A549 (cell line): ENCODE measurements around the gene ELOVL6. TPM values are rescaled to one million over a fixed set of nuclear protein-coding genes. Genes with fewer than 3 reads are reported as not detected.

Experiments used
- ATAC-seq, 2 experiments: fragments of 200-7000 bp in 1 of 2; fragments of >200 bp in 1 of 2; cut with Nextera tagmentation in 1 of 2; cut with Tn5 transposase in 1 of 2; 3 replicates each; pipeline versions ENCODE4 v1.8.0 to v1.9.1; 2018 to 2020; ENCODE audit warnings: mild to moderate bottlenecking in 1 of 2, moderate library complexity in 1 of 2
- CTCF ChIA-PET: fragments of 300-600 bp; sonication (Branson Sonifier 250); formaldehyde crosslinking; extraction: SDS; loops from one replicate; lab custom pipeline; 2021; ENCODE audit warnings: antibody characterized with exemption, inconsistent platforms; lab: Yijun Ruan, JAX
- POLR2A ChIA-PET: fragments of 350-600 bp; formaldehyde crosslinking; extraction: SDS; loops from one replicate; lab custom pipeline; 2021; ENCODE audit warnings: antibody characterized with exemption, inconsistent platforms; lab: Yijun Ruan, JAX
- DNase-seq, 2 experiments: peaks; one replicate each; pipeline versions ENCODE4 v3.0.0 to v3.0.0-alpha.2; 2011 to 2016; ENCODE audit warnings: low read depth in 1 of 2, low spot score in 1 of 2
- FAIRE-seq: peaks from 2 replicates; lab custom pipeline; 2011; peaks lifted over from hg19 to GRCh38; lab: Jason Lieb, UNC
- H3K27ac ChIP-seq, 2 experiments: fragments of >200 bp; sonication (Bioruptor Twin); formaldehyde crosslinking; 3 replicates each; pipeline ENCODE4 v1.5.1; 2016 to 2017
- H3K4me1 ChIP-seq: fragments of >200 bp; sonication (Bioruptor Twin); formaldehyde crosslinking; 3 replicates; pipeline ENCODE4 v1.6.1; 2016
- H3K4me2 ChIP-seq: fragments of >200 bp; sonication (Bioruptor Twin); formaldehyde crosslinking; 3 replicates; pipeline ENCODE4 v1.6.1; 2016
- H3K4me3 ChIP-seq: fragments of >200 bp; sonication (Bioruptor Twin); formaldehyde crosslinking; 3 replicates; pipeline ENCODE4 v1.5.1; 2016
- H3K9me3 ChIP-seq: fragments of >200 bp; sonication (Bioruptor Twin); formaldehyde crosslinking; 3 replicates; pipeline ENCODE4 v1.6.1; 2016
- ATOH8 ChIP-seq: fragments of 250-450 bp; sonication (Bioruptor Pico); IDR thresholded peaks from 2 replicates; pipeline ENCODE4 v1.5.0; 2020; ENCODE audit warnings: low read depth, mild to moderate bottlenecking, moderate library complexity
- CBX2 ChIP-seq: fragments of 200-600 bp; sonication (generic); IDR thresholded peaks from 2 replicates; pipeline ENCODE4 v1.6.1; 2016; ENCODE audit warnings: low read depth, mild to moderate bottlenecking, borderline replicate concordance
- EHF ChIP-seq: fragments of 250-450 bp; sonication (Bioruptor Pico); IDR thresholded peaks from 2 replicates; pipeline ENCODE4 v1.5.0; 2020; ENCODE audit warnings: mild to moderate bottlenecking
- EP300 ChIP-seq, 2 experiments: fragments of >200 bp; sonication (Bioruptor Twin); formaldehyde crosslinking; IDR thresholded peaks; 2 replicates in 1 of 2; 3 replicates in 1 of 2; pipeline ENCODE4 v1.6.1; 2016 to 2017
- FOSL2 ChIP-seq, 2 experiments: fragments of 450-650 bp in 1 of 2; fragments of >200 bp in 1 of 2; sonication (Bioruptor Twin) in 1 of 2; formaldehyde crosslinking; IDR thresholded peaks; 2 replicates each; pipeline versions ENCODE4 v1.5.0 to v1.6.1; 2016 to 2020; ENCODE audit warnings: mild to moderate bottlenecking in 1 of 2, moderate library complexity in 1 of 2
- HOXA7 ChIP-seq: fragments of 250-450 bp; sonication (Bioruptor Pico); IDR thresholded peaks from 2 replicates; pipeline ENCODE4 v1.5.0; 2020; ENCODE audit warnings: mild to moderate bottlenecking, moderate library complexity
- HOXB13 ChIP-seq: fragments of 250-450 bp; sonication (Bioruptor Pico); IDR thresholded peaks from 2 replicates; pipeline ENCODE4 v1.5.0; 2020; ENCODE audit warnings: low read depth, mild to moderate bottlenecking, moderate library complexity
- MAFK ChIP-seq: fragments of 450-650 bp; IDR thresholded peaks from 2 replicates; pipeline ENCODE4 v1.6.1; 2014; ENCODE audit not compliant: partially characterized antibody
- MYC ChIP-seq: IDR thresholded peaks from 2 replicates; pipeline ENCODE4 v1.6.1; 2012; ENCODE audit warnings: mild to moderate bottlenecking, inconsistent platforms, low read length, improper control_type of control experiment, borderline replicate concordance
- POLR2A ChIP-seq: IDR thresholded peaks from 2 replicates; pipeline ENCODE4 v1.6.1; 2012; ENCODE audit warnings: mild to moderate bottlenecking, low read length
- RCOR1 ChIP-seq: fragments of 150-350 bp; IDR thresholded peaks from 2 replicates; pipeline ENCODE4 v1.6.1; 2014; ENCODE audit warnings: antibody characterized with exemption, low read length, low read depth
- REST ChIP-seq: fragments of 200-600 bp; sonication (generic); IDR thresholded peaks from 2 replicates; pipeline ENCODE4 v1.6.1; 2016; ENCODE audit warnings: antibody characterized with exemption, mild to moderate bottlenecking, moderate library complexity
- TP53 ChIP-seq: fragments of 250-450 bp; sonication (Bioruptor Pico); IDR thresholded peaks from 2 replicates; pipeline ENCODE4 v1.5.0; 2021; ENCODE audit warnings: mild to moderate bottlenecking, moderate library complexity
- ZNF302 ChIP-seq: fragments of 250-450 bp; sonication (Bioruptor Pico); IDR thresholded peaks from 2 replicates; pipeline ENCODE4 v1.9.0; 2021; ENCODE audit warnings: inconsistent platforms, mild to moderate bottlenecking, moderate library complexity
- WGBS: methylation state at CpG from one replicate; pipeline ENCODE4 v1.1.6; 2017; ENCODE audit errors: missing lambda C conversion rate; 5-methylcytosine and 5-hydroxymethylcytosine counted together
- polyA plus RNA-seq, 4 experiments: library from polyadenylated mRNA; depleted of rRNA in 3 of 4; stranded (reverse); fragments of >200 nt; fragmentation: RNase III in 1 of 4; extraction: RNeasy Plus Mini Kit Qiagen cat#74134 plus additional on column Dnase treatment in 1 of 4; gene quantifications; 2 replicates in 3 of 4; 3 replicates in 1 of 4; pipeline ENCODE4 v1.2.3, GENCODE V29; 2011 to 2017

The ELOVL6 gene
- polyA plus RNA-seq, 2 of the 4 experiments (the other 2 are of a cell fraction), result 22.0 to 26.8 TPM

- TF ChIP-seq MAFK (peak; percentile 76), RCOR1 (no peak)
- TF ChIP-seq, all 56 proteins: peak for 1
- Histone ChIP-seq H3K4me3 (no peak overlapping the region), H3K4me2 (no peak overlapping the region), H3K27ac (no peak overlapping the region), H3K9me3 (no peaks in the 10 kb centered on the region), H3K4me1 (no peaks in the 10 kb centered on the region)
- CTCF ChIA-PET, result no interaction called here
- POLR2A ChIA-PET, result no interaction called here
- FAIRE-seq (no peak), ATAC-seq (no peak), DNase-seq (no peak)
- 86% methylated on average over 3 of the region's 3 CpGs for WGBS
Observed at GRCh38 chr4:110134269-110134869, 64.0 kb downstream of the ELOVL6 start.

DNA sequence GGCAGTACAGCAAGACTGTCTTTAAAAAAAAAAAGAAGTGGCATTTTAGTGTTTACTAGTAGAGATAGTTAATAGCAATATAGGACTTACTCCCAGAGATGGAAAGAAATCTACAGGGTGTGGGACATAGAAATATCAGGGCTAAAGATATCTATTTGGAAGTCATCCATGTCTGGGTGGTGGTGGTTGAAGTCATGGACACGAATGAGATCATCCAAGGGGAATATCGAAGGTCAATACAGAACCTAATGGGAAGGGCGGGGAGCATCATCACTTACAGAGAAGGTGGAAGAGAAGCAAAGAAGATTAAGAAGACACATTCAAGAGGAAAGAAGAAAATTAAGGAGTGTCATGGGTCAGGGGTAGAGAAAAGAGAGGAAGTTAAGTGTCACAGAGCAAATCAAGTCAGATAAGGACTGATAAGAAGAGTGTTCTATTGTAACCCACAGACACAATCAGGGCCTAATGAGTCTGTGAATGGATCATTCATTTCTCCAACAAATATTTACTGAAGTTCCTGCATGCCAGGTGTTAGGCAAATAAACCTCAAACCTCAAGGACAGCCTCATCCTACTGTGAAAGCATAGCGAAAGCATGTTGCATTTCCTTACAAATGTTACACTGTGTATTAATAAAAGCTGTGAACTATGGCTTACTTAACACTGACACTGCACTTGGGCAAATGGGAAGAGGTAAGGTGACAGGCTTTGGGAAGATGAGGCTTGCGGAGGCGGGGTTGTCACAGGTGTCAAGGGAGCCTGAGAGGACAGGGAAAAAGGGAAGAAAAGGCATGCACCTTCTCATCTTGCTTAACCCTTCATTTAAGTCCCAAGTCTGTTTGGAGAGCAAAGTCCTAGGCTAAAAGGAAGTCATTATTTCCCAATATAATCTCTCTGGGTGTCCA is 65.3 kb downstream of the ELOVL6 start:
- WGBS, result 88% methylated on average over 6 of the region's 6 CpGs
- Histone ChIP-seq H3K27ac (no peak overlapping the region), H3K9me3 (no peaks in the 10 kb centered on the region), H3K4me3 (no peak overlapping the region), H3K4me2 (no peak overlapping the region), H3K4me1 (no peaks in the 10 kb centered on the region)
- ChIA-PET CTCF (no interaction called here), POLR2A (no interaction called here)
- FAIRE-seq (no peak), DNase-seq (no peak), ATAC-seq (no peak)
- no peak for TF ChIP-seq EP300 (IDR thresholded peaks at IDR 0.05)

- DNase-seq (no peak), ATAC-seq (no peak), FAIRE-seq (no peak)
- Histone ChIP-seq H3K4me1 (no peaks in the 10 kb centered on the region), H3K9me3 (no peaks in the 10 kb centered on the region), H3K27ac (no peak overlapping the region), H3K4me3 (no peak overlapping the region), H3K4me2 (no peak overlapping the region)
- WGBS, result 82% methylated on average over 3 of the region's 3 CpGs
- POLR2A ChIA-PET, result no interaction called here
- TF ChIP-seq POLR2A (no peak), MYC (no peak), HOXB13 (CRISPR knock-in tag) (no peak), ZNF302 (CRISPR knock-in tag) (no peak), TP53 (CRISPR knock-in tag) (no peak), HOXA7 (CRISPR knock-in tag) (no peak), CBX2 (no peak), REST (no peak), ATOH8 (CRISPR knock-in tag) (no peak), EHF (CRISPR knock-in tag) (no peak), FOSL2 (IDR thresholded peaks at IDR 0.05) (no peak), FOSL2 (CRISPR knock-in tag; IDR thresholded peaks at IDR 0.05) (no peak), MAFK (no peak)
- TF ChIP-seq, all 56 proteins: peak for 0
- CTCF ChIA-PET, result no interaction called here
Observed at GRCh38 chr4:110131916-110132315, 66.5 kb downstream of the ELOVL6 start.
